ENCODE results near the gene CENPX. TPM values are rescaled to one million over a fixed set of nuclear protein-coding genes. Genes with fewer than 3 reads are reported as not detected.
"Not testable (repeated sequence)": the region's sequence is repeated elsewhere in the genome, so short reads cannot be mapped to it uniquely, and the experiment has no call there.

CENPX gene
- total RNA-seq, 1 donor: 18.6 TPM

DNA sequence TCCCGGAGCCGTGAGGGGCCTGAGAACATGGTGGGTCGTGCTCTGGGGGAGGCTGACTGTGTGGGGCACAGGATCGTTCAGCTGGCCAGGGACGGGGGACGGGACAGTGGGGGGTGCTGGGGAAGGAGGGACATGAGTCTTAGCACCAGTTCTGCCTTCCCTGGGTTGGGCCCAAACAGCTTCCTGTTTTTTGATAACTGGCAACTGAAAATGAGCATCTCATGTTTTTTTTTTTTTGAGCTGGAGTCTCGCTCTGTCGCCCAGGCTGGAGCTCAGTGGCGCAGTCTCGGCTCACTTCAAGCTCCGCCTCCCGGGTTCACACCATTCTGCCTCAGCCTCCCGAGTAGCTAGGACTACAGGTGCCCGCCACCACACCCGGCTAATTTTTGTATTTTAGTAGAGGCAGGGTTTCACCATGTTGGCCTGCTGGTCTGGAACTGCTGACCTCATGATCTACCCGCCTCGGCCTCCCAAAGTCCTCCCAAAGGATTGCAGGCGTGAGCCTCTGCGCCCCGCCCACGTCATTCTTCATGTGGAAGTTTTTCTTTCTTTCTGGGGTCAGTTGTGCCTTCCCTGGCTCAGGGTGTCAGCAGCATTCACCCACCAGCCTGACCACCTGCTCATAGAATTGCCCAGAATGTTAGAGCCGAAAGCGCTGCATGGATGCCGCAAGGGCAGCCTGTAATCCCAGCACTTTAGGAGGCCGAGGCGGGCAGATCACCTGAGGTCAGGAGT, 38.9 kb downstream of the CENPX start:
- Histone ChIP-seq H3K9me3 (ENCODE audit: low read depth, low read length) (no peaks in the 10 kb centered on the region), H3K27me3 (ENCODE audit: insufficient read depth, low read length) (no peaks in the 10 kb centered on the region), H3K4me3 (ENCODE audit: low read length) (no peak overlapping the region), H3K4me1 (ENCODE audit: insufficient read depth, low read length) (peaks cover 23% of the 10 kb centered on the region)

DNA sequence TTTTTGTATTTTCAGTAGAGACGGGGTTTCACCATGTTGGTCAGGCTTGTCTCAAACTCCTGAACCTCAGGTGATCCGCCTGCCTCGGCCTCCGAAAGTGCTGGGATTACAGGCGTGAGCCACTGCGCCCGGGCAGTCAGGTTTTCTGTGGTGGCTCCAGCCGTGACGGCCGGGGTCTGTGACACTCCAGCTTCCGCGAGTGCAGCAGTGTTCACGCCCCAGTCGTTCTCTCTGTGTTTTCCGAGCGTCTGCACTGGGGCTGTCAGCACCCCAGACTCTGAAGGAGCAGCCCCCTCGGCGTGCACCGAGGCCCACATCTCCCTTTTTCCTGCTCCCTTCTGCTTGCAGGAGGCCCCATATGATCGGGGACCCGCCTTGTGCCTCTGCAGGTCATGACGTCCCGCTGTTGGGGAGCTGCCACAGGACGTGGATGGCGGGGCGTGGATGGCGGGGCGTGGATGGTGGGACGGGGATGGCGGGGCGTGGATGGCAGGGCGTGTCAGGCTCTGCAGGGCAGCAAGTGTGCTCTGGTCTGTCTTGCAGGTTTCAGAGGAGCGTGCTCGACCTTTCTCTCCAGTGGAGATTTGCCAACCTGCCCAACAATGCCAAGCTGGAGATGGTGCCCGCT, 39.6 kb downstream of the CENPX start:
- Histone ChIP-seq H3K4me1 (ENCODE audit: insufficient read depth, low read length) (peaks cover 30% of the 10 kb centered on the region), H3K27me3 (ENCODE audit: insufficient read depth, low read length) (no peaks in the 10 kb centered on the region), H3K4me3 (ENCODE audit: low read length) (no peak overlapping the region), H3K9me3 (ENCODE audit: low read depth, low read length) (no peaks in the 10 kb centered on the region)

DNA sequence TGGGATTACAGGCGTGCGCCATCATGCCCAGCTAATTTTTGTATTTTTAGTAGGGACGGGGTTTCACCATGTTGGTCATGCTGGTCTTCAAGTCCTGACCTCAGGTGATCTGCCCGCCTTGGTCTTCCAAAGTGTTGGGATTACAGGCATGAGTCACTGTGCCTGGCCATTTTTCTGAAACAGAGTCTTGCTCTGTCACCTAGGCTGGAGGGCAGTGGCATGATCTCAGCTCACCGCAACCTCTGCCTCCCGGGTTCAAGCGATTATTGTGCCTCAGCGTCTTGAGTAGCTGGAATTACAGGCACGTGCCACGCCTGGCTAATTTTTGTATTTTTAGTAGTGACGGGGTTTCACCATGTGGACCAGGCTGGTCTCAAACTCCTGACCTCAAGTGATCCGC, 41.2 kb downstream of the CENPX start:
- H3K27me3 ChIP-seq (ENCODE audit: insufficient read depth, low read length); H3K4me3 ChIP-seq (ENCODE audit: low read length); H3K9me3 ChIP-seq (ENCODE audit: low read depth, low read length): not testable (repeated sequence)
- peaks cover 38% of the 10 kb centered on the region for H3K4me1 ChIP-seq (ENCODE audit: insufficient read depth, low read length)

DNA sequence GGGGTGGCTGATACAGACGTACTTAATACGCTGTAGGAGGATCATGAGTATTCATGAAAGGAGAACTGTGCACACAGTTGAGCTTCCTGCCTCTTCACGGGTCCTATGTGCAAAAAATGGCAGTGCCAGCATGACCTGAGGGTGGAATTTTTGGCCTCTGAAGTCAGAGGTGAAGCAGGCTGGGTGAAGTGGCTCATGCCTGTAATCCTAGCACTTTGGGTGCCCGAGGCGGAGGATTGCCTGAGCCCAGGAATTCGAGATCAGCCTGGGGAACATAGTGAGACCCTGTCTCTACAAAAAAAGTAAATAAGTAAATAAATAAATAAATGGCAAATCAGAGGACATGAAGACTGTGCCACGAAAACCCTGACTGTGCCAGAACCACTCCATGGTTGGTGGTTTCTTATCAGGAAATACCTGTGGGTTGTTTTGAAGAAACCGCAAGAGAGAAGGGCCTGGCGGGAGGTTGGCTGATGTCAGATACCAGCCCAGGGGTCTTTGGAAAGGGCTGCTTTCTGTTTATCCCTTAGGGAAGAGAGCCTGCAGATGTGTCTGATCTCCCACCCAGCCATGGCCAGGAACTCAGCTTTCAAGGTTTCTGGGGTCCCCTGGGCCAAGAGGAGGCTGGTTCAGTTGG, 41.9 kb downstream of the CENPX start:
- peaks cover 42% of the 10 kb centered on the region for H3K4me1 ChIP-seq (ENCODE audit: insufficient read depth, low read length)
- no peaks in the 10 kb centered on the region for H3K9me3 ChIP-seq (ENCODE audit: low read depth, low read length)
- no peaks in the 10 kb centered on the region for H3K27me3 ChIP-seq (ENCODE audit: insufficient read depth, low read length)
- no peak overlapping the region for H3K4me3 ChIP-seq (ENCODE audit: low read length)

DNA sequence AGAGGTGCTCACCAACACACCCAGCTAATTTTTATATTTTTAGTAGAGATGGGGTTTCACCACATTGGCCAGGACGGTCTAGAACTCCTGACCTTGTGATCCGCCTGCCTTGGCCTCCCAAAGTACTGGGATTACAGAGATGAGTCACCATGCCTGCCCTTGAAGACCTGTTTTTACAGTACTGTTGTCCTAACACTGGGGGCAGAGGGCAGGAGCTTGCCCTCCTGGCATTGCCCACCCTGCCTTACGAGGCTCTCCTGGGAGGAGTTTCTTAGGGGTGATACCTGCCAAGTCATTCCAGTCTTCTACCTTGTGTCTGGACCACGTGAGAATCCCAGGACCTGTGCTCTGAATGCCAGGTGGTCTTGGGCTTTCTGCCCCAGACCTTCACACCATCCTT, 42.6 kb downstream of the CENPX start:
- Histone ChIP-seq H3K27me3 (ENCODE audit: insufficient read depth, low read length) (no peaks in the 10 kb centered on the region), H3K4me3 (ENCODE audit: low read length) (no peak overlapping the region), H3K4me1 (ENCODE audit: insufficient read depth, low read length) (peaks cover 42% of the 10 kb centered on the region), H3K9me3 (ENCODE audit: low read depth, low read length) (no peaks in the 10 kb centered on the region)

DNA sequence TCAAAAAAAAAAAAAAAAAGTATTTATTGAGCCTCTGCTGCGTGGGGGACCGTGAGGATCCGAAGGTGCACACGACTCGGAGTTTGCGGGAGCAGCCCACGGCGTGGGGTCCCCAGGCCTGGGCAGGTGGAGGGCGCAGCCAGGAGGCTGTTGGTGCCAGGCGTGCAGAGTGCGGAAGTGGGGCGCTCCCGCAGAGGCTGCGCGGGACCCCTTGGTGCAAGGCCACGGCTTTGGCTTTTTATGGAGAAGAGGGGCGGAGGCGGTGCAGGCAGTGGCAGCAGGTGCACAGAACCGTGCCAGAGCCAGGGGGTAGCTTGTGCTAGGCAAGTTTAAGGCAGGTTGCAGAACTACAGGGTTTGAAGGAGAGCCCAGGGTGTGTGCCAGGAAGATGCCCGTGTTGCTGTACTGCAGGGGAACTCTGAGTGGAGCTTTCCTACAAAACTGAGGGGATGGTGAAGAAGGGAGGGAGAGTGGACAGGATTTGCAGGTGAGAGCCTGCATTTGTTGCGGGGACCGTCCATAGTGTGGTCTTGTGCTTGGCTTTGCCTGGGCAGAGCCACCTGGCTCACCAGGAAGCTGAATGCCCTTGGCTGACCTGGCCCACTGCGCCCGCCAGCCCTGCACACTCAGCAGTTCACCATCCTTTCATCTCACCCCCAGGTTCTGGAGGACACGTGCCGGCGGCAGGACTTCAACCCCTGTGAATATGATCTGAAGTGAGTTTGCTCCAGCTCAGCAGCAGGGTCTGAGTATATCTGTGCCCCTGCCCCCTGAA, 44.0 kb downstream of the CENPX start:
- Histone ChIP-seq H3K4me3 (ENCODE audit: low read length) (no peak overlapping the region), H3K27me3 (ENCODE audit: insufficient read depth, low read length) (no peaks in the 10 kb centered on the region), H3K4me1 (ENCODE audit: insufficient read depth, low read length) (peaks cover 45% of the 10 kb centered on the region), H3K9me3 (ENCODE audit: low read depth, low read length) (no peaks in the 10 kb centered on the region)

DNA sequence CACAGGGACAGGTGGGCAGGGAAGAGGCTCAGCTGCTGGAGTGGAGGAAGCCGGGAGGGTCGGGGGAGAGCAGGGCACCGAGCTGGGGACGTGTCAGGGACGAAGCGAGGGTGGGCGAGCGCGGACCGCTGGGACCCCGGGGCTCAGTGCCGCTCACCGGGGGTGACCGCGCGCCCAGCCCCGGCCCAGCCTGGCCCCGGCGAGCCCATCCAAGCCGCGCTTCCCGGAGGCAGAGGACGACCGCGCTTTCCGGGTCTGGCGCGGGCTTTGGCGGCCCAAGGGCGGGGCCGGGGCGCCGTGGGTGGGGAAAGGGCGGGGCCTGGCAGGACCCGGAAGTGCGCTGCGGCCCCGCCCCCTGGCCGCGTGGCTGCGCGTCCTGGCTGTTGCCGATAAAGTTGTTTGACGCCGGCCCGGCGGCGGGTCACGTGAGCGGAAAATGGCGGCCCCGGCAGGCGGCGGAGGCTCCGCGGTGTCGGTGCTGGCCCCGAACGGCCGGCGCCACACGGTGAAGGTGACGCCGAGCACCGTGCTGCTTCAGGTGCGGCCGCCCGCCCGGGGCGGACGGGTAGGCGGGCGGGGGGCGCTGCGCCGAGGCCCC, 45.4 kb downstream of the CENPX start, which contains the start of gene ASPSCR1:
Gene ASPSCR1, plus strand, starts transcription at position 419 of the 598 bp plus-strand sequence. Its CDS starts 18 bp downstream, at position 437.
- H3K4me3 ChIP-seq (ENCODE audit: low read length): peak within 1 kb of the TSS; percentile 67
- H3K27me3 ChIP-seq (ENCODE audit: insufficient read depth, low read length): no peaks in the 10 kb centered on the region
- H3K9me3 ChIP-seq (ENCODE audit: low read depth, low read length): no peaks in the 10 kb centered on the region
- peaks cover 40% of the 10 kb centered on the region for H3K4me1 ChIP-seq (ENCODE audit: insufficient read depth, low read length)

DNA sequence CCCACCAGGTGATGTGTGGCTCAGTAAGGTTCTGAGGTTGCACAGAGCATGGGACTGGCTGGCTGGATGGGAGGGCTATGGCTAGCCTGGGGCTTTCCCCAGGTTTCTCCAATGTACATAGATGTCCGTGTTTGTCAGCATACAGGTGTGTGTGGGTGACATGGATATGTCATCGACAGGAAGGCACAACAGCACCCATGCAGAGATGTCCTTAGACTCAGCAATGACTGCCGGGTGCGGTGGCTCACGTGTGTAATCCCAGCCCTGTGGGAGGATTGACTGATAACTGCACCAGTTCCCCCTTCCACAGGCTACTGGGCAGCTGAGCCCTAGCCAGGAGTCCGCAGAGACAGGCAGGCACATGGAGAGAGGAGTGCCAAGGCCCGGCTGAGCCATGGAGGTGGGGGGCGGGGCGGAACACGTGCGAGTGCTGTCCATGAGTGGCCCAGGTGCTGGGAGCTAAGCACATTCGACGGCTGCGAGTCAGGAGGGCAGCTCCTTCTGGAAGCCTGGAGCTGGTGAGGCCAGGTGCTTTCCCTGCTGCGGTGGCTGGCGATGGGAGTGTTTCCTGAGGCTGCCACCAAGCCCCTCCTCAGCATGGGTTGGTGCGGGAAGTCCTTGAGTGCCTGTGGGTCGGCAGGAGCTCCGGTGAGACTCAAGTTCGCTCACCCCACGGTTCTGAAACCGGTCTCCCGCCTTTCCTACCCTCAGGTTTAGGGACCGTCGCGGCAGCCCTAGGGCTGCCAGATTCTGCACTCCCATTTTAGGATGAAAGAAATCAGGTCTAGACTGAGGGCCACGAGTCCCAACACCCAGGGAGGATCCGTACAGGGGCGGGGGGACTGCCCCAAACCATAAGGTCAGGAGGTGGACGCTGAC, 46.1 kb downstream of the CENPX start:
- Histone ChIP-seq H3K4me1 (ENCODE audit: insufficient read depth, low read length) (peaks cover 40% of the 10 kb centered on the region), H3K27me3 (ENCODE audit: insufficient read depth, low read length) (no peaks in the 10 kb centered on the region), H3K4me3 (ENCODE audit: low read length) (peak overlapping the region; percentile 67), H3K9me3 (ENCODE audit: low read depth, low read length) (no peaks in the 10 kb centered on the region)

DNA sequence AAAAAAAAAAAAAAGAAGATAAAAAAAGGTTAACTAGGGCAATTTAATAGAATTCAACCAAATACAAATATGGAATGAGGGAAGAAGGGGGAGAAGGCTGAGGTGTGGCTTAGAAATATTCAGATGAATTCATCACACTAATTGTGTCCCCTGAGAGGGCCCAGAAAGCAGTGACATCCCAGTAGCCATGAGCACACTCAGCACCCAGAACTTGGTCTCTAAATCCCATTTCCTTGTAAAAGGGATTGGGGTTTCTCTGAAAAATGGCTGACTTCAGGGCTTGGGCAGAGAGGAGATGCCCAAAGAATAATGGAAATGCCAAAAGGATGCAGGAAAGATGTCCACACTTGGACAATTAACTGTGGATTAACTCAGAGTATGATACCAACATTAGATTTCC, 49.2 kb downstream of the CENPX start:
- H3K9me3 ChIP-seq (ENCODE audit: low read depth, low read length): no peaks in the 10 kb centered on the region
- H3K4me3 ChIP-seq (ENCODE audit: low read length): no peak overlapping the region
- no peaks in the 10 kb centered on the region for H3K27me3 ChIP-seq (ENCODE audit: insufficient read depth, low read length)
- peaks cover 25% of the 10 kb centered on the region for H3K4me1 ChIP-seq (ENCODE audit: insufficient read depth, low read length)

DNA sequence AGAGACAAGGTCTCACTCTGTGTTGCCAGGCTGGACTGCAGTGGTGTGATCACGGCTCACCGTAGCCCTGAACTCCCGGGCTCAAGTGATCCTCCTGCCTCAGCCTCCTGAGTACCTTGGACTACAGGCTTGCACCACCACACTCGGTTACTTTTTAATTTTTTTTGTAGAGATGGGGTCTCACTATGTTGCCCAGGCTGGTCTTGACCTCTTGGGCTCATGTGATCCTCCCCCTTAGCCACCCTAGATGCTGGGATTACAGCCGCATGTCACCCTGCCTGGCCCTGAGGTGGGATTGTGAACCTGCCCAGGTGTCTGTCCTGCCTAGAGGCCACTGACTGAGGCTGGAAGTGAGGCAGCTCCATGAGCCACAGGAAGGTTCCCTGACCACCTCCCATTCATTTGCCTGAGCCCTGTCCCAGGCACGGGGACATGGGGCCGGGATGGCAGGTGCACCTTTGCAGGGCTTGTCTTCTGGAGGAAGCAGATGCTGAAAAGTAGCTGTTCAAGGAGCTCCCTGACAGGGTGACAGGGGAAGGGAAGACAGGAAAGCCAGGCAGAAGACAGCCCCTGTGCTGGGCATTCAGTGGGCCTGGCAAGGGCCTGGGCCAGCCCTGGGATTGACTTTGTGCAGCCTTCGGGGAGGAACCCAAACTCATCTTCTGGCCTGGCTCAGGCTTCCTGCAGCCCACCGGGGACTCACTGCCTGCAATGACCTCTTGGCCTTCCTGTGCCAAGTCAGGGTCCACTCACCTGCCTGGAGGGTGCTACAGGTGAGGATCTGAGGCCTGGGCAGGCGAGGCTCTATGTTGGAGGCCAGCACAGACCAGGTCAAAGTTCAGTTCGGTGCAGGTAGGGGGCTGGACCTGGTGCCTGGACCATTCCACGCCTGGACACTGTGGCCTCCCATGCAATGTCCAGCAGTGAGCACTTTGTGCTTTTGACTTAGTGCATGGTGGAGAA, 53.5 kb downstream of the CENPX start:
- Histone ChIP-seq H3K27me3 (ENCODE audit: insufficient read depth, low read length) (no peaks in the 10 kb centered on the region), H3K4me3 (ENCODE audit: low read length) (no peak overlapping the region), H3K4me1 (ENCODE audit: insufficient read depth, low read length) (peaks cover 34% of the 10 kb centered on the region), H3K9me3 (ENCODE audit: low read depth, low read length) (no peaks in the 10 kb centered on the region)

Data from mononuclear cell (primary cell).